Thoracic aorta (tissue), 2 donors: ENCODE measurements around the gene MAD1L1. TPM values are rescaled to one million over a fixed set of nuclear protein-coding genes. Genes with fewer than 3 reads are reported as not detected.

ENCODE experiments used
- ATAC-seq: fragments of 150-250 bp; one replicate; pipeline ENCODE4 v1.8.0; 2017; ENCODE audit warnings: low read depth; ENCODE audit not compliant: insufficient number of reproducible peaks, low FRiP score
- DNase-seq: peaks from one replicate; pipeline ENCODE4 v3.0.0-alpha.2; 2020; ENCODE audit warnings: low spot score
- H3K27ac ChIP-seq, 2 donors: fragments of 200-600 bp; sonication (generic); 1 replicate in 1 of 2; 2 replicates in 1 of 2; pipeline ENCODE4 v1.5.1; 2016; ENCODE audit warnings: mild to moderate bottlenecking in 2 of 2, moderate library complexity in 2 of 2
- H3K27me3 ChIP-seq: fragments of 200-600 bp; sonication (generic); replicated peaks from 2 replicates; pipeline ENCODE4 v1.6.0; 2016; ENCODE audit warnings: mild to moderate bottlenecking; ENCODE audit not compliant: insufficient read depth
- H3K36me3 ChIP-seq: fragments of 200-600 bp; sonication (generic); one replicate; pipeline ENCODE4 v1.5.1; 2016
- H3K4me1 ChIP-seq, 2 donors: fragments of 200-600 bp; sonication (generic); 1 replicate in 1 of 2; 2 replicates in 1 of 2; pipeline versions ENCODE4 v1.5.1 to v1.6.0; 2016; ENCODE audit warnings: low read depth in 2 of 2, mild to moderate bottlenecking in 1 of 2; ENCODE audit not compliant: control insufficient read depth in 1 of 2
- H3K4me3 ChIP-seq: fragments of 200-600 bp; sonication (generic); 2 replicates; pipeline ENCODE4 v1.5.1; 2016; ENCODE audit warnings: mild to moderate bottlenecking
- H3K9me3 ChIP-seq: fragments of 200-600 bp; sonication (generic); 2 replicates; pipeline ENCODE4 v1.5.1; 2016
- CTCF ChIP-seq: fragments of 200-600 bp; sonication (generic); IDR thresholded peaks from one replicate; pipeline ENCODE4 v1.5.1; 2019; ENCODE audit warnings: antibody characterized with exemption
- total RNA-seq, 2 donors: library from RNA; depleted of rRNA; stranded (reverse); fragments of >200 nt; gene quantifications; one replicate each; pipeline versions ENCODE4 v1.1.0 to v1.2.3, GENCODE V29; 2016

MAD1L1 gene
- total RNA-seq, 2 donors from 2014 or later = 27.4 to 41.3 TPM

- Histone ChIP-seq H3K4me1 (peaks cover 0 to 13% of the 10 kb centered on the region in 2 donors), H3K4me3 (no peak overlapping the region), H3K27me3 (no peaks in the 10 kb centered on the region), H3K27ac (no peak overlapping the region), H3K36me3 (no peaks in the 10 kb centered on the region), H3K9me3 (no peaks in the 10 kb centered on the region)
- DNase-seq = no peak
- no peak for TF ChIP-seq CTCF
- no peak for ATAC-seq
Measured at GRCh38 chr7:1910081-1910685, 322.6 kb downstream of the MAD1L1 start.

- no peaks in the 10 kb centered on the region for H3K27me3 ChIP-seq
- no peak for TF ChIP-seq CTCF
- ATAC-seq = no peak
Measured at GRCh38 chr7:1909476-1909875, 323.3 kb downstream of the MAD1L1 start.

GRCh38 chr7:1908823-1909420, 323.8 kb downstream of the MAD1L1 start:
- H3K9me3 ChIP-seq = no peaks in the 10 kb centered on the region
- H3K4me3 ChIP-seq = no peak overlapping the region
- H3K27me3 ChIP-seq = no peaks in the 10 kb centered on the region
- no peaks in the 10 kb centered on the region for H3K36me3 ChIP-seq
- peaks cover 0 to 13% of the 10 kb centered on the region in 2 donors for H3K4me1 ChIP-seq
- TF ChIP-seq CTCF = no peak
- DNase-seq (no peak), ATAC-seq (no peak)
- no peak overlapping the region for H3K27ac ChIP-seq

More at GRCh38 chr7:1909476-1909875, 323.3 kb downstream of the MAD1L1 start:
- Histone ChIP-seq H3K4me3 (no peak overlapping the region), H3K27ac (no peak overlapping the region), H3K4me1 (peaks cover 0 to 13% of the 10 kb centered on the region in 2 donors), H3K9me3 (no peaks in the 10 kb centered on the region), H3K36me3 (no peaks in the 10 kb centered on the region)
- DNase-seq = no peak

GRCh38 chr7:1907751-1908365, 324.9 kb downstream of the MAD1L1 start:
- Histone ChIP-seq H3K4me3 (no peak overlapping the region), H3K4me1 (peaks cover 0 to 6% of the 10 kb centered on the region in 2 donors), H3K36me3 (no peaks in the 10 kb centered on the region), H3K27ac (no peak overlapping the region), H3K27me3 (no peaks in the 10 kb centered on the region), H3K9me3 (no peaks in the 10 kb centered on the region)
- no peak for ATAC-seq
- TF ChIP-seq CTCF = no peak
- DNase-seq = no peak

- Histone ChIP-seq H3K4me1 (peaks cover 0 to under 1% of the 10 kb centered on the region in 2 donors), H3K36me3 (no peaks in the 10 kb centered on the region), H3K27ac (no peak overlapping the region), H3K9me3 (no peaks in the 10 kb centered on the region), H3K27me3 (no peaks in the 10 kb centered on the region), H3K4me3 (no peak overlapping the region)
- TF ChIP-seq CTCF = no peak
- ATAC-seq (no peak), DNase-seq (no peak)
Measured at GRCh38 chr7:1906988-1907745, 325.6 kb downstream of the MAD1L1 start.
